ENCODE data around the gene ZNF485.

The ZNF485 gene

DNA sequence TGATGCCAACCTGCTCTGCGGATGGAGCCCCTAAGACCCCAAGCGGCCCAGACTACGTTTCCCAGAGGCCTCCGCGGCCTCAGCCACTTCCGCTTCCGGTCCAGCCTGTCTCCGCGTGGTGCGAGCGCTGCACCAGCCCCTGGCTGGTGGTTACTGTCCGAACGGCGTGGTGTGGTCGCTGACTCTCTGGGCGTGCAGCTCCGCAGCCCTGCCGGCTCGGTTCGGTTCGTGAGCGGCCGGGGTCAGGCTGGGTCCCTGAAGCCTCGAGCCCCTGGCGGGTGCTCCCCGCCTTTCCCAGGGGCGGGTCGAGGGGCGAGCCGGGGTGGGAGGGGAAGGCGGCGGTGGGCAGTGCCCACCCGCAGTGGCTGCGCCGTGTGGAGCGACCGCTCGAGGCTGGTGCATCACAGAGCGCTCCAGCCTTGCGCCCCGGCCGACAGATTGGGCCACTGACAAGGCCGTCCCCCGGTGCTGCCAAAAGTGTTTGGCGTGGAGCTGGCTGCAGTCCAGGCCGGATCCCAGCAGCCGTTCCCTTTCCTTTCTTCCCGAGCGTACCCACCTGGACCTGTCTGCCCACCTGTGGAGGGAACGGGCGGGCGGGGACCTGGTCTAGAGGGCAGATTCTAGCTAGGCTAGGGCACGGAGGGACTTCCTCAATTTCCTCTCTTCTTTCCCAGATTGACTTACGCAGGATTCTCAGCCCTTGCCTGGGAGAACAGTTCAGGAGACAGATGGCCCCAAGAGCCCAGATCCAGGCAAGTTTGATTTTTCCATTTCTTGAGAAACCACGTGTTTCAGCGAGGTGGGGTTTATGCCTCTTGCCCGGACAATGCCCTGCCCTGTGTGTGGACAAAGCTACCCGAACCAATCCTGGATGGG is at the start of gene ZNF485:
ZNF485 (plus strand) TSS at position 116 of the 876 bp plus-strand sequence; CDS start at position 729, 613 bp downstream.
- Histone ChIP-seq H3K36me3 (ENCODE audit: insufficient read depth) (no peaks in the 10 kb centered on the region), H3K79me2 (ENCODE audit: insufficient read depth, low read depth) (no peaks in the 10 kb centered on the region), H3K27me3 (ENCODE audit: insufficient read depth, low read depth) (no peaks in the 10 kb centered on the region), H3K4me3 (IDR thresholded peaks at IDR 0.05; ENCODE audit: insufficient read depth, low read depth, low read length) (no peak within 1 kb of the TSS), H3K4me2 (peak within 1 kb of the TSS; percentile 97), H3K27ac (peak within 1 kb of the TSS; percentile 56), H3K4me1 (ENCODE audit: low read depth, poor library complexity, severe bottlenecking) (peaks cover 6% of the 10 kb centered on the region), H4K20me1 (ENCODE audit: insufficient read depth) (no peaks in the 10 kb centered on the region), H2AFZ (ENCODE audit: low read depth) (peak within 1 kb of the TSS; percentile 83), H3K9ac (peak within 1 kb of the TSS; percentile 88)
- no peak for TF ChIP-seq CTCF (conservative IDR thresholded peaks at IDR 0.05; ENCODE audit: low read depth, low read length)

GRCh38 chr10:43557214-43557613 is 49.0 kb upstream of the ZNF485 start:
- Histone ChIP-seq H3K36me3 (ENCODE audit: insufficient read depth) (no peaks in the 10 kb centered on the region), H3K79me2 (ENCODE audit: insufficient read depth, low read depth) (no peaks in the 10 kb centered on the region), H3K9ac (no peak overlapping the region), H3K4me2 (no peak overlapping the region), H3K27me3 (ENCODE audit: insufficient read depth, low read depth) (no peaks in the 10 kb centered on the region), H3K4me1 (ENCODE audit: low read depth, poor library complexity, severe bottlenecking) (no peaks in the 10 kb centered on the region), H3K27ac (no peak overlapping the region), H2AFZ (ENCODE audit: low read depth) (no peak overlapping the region), H4K20me1 (ENCODE audit: insufficient read depth) (no peaks in the 10 kb centered on the region), H3K4me3 (IDR thresholded peaks at IDR 0.05; ENCODE audit: insufficient read depth, low read depth, low read length) (no peak overlapping the region)
- no peak for TF ChIP-seq CTCF (conservative IDR thresholded peaks at IDR 0.05; ENCODE audit: low read depth, low read length)

DNA sequence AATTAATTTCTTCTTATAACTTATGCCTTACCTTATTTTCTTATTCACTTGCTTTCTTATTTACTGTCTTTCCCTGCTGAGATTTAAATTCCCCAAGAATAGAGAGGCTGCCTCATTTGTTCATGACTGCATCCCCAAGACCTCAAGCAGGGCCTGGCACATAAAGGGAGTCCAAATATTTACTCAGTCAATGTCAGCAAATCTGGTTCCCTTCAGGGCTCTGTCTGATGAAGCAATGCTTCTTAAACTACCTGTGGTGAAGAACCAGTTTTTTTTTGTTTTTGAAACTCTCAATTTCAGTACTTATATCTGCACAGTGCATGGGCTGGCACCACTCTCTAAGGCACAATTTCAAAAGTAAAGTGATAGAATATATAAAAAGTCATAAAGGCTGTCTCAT is 36.6 kb upstream of the ZNF485 start:
- H3K27ac ChIP-seq: no peak overlapping the region
- H3K27me3 ChIP-seq (ENCODE audit: insufficient read depth, low read depth): no peaks in the 10 kb centered on the region
- H3K9ac ChIP-seq: no peak overlapping the region
- H4K20me1 ChIP-seq (ENCODE audit: insufficient read depth): no peaks in the 10 kb centered on the region
- H3K4me1 ChIP-seq (ENCODE audit: low read depth, poor library complexity, severe bottlenecking): no peaks in the 10 kb centered on the region
- H3K4me3 ChIP-seq (IDR thresholded peaks at IDR 0.05; ENCODE audit: insufficient read depth, low read depth, low read length): no peak overlapping the region
- TF ChIP-seq CTCF (conservative IDR thresholded peaks at IDR 0.05; ENCODE audit: low read depth, low read length): no peak
- H3K4me2 ChIP-seq: no peak overlapping the region
- H3K79me2 ChIP-seq (ENCODE audit: insufficient read depth, low read depth): no peaks in the 10 kb centered on the region
- H2AFZ ChIP-seq (ENCODE audit: low read depth): no peak overlapping the region
- H3K36me3 ChIP-seq (ENCODE audit: insufficient read depth): no peaks in the 10 kb centered on the region

DNA sequence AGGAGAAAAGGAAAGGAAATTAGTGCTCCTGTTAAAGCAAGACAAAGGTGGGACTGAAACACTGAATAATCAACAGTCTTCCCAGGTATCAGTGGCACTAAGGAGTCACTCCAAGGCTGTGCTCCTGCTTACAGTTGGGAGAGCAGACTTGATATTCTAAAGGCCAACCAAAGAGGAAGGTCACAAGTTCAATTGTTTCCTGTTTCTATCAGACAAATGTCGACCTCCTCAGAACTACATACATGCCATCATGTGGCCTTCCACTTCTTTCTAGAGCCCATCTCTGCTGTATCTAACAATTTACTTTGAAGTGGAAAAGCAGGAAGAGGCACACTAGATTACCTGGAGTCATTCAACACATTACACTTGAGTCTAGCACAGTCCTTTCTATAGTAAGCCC is 35.3 kb upstream of the ZNF485 start:
- Histone ChIP-seq H3K36me3 (ENCODE audit: insufficient read depth) (no peaks in the 10 kb centered on the region), H2AFZ (ENCODE audit: low read depth) (no peak overlapping the region), H4K20me1 (ENCODE audit: insufficient read depth) (no peaks in the 10 kb centered on the region), H3K27me3 (ENCODE audit: insufficient read depth, low read depth) (no peaks in the 10 kb centered on the region), H3K79me2 (ENCODE audit: insufficient read depth, low read depth) (no peaks in the 10 kb centered on the region), H3K4me1 (ENCODE audit: low read depth, poor library complexity, severe bottlenecking) (no peaks in the 10 kb centered on the region), H3K4me2 (no peak overlapping the region), H3K9ac (no peak overlapping the region), H3K4me3 (IDR thresholded peaks at IDR 0.05; ENCODE audit: insufficient read depth, low read depth, low read length) (no peak overlapping the region), H3K27ac (no peak overlapping the region)
- no peak for TF ChIP-seq CTCF (conservative IDR thresholded peaks at IDR 0.05; ENCODE audit: low read depth, low read length)

All from KMS-11 (cell line).